ENCODE data around the gene ERBB4. TPM values are rescaled to one million over a fixed set of nuclear protein-coding genes. Genes with fewer than 3 reads are reported as not detected.

ERBB4 gene
- total RNA-seq, 1 donor from 2014 or later = 1.7 TPM

DNA sequence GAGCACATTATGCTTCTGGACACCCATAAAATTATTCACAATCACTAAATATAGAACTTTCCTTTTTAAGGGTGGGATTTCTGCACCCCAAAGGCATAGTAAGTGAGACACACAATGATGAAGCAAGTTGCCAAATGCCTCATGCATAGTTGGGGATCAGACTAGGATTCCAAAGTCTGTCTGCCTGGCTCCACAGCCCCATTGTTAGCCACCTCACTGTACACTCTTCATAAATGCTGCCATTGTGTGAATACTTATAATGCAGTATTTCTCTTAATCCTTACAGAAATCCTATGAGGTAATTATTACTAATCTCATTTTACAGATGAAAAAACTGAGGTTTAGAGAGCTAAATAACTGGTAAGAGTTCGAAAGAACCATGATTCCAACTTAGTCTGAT lies 738.6 kb downstream of the ERBB4 start:
- H3K27me3 ChIP-seq = no peaks in the 10 kb centered on the region
- intact Hi-C loops (cut with DNase I) = no loop called here
- H3K27ac ChIP-seq = no peak overlapping the region
- no peak for DNase-seq (ENCODE audit: low spot score in 2 of 2)
- TF ChIP-seq, protein P1, sequence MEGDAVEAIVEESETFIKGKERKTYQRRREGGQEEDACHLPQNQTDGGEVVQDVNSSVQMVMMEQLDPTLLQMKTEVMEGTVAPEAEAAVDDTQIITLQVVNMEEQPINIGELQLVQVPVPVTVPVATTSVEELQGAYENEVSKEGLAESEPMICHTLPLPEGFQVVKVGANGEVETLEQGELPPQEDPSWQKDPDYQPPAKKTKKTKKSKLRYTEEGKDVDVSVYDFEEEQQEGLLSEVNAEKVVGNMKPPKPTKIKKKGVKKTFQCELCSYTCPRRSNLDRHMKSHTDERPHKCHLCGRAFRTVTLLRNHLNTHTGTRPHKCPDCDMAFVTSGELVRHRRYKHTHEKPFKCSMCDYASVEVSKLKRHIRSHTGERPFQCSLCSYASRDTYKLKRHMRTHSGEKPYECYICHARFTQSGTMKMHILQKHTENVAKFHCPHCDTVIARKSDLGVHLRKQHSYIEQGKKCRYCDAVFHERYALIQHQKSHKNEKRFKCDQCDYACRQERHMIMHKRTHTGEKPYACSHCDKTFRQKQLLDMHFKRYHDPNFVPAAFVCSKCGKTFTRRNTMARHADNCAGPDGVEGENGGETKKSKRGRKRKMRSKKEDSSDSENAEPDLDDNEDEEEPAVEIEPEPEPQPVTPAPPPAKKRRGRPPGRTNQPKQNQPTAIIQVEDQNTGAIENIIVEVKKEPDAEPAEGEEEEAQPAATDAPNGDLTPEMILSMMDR (IDR thresholded peaks at IDR 0.05) = no peak
- H3K4me1 ChIP-seq = no peaks in the 10 kb centered on the region
- no peaks in the 10 kb centered on the region for H3K9me3 ChIP-seq
- H3K4me3 ChIP-seq = no peak overlapping the region
- H3K36me3 ChIP-seq = no peaks in the 10 kb centered on the region

GRCh38 chr2:211798868-211799267 lies 739.7 kb downstream of the ERBB4 start:
- intact Hi-C loops (cut with DNase I) = no loop called here
- no peak for DNase-seq (ENCODE audit: low spot score in 2 of 2)

GRCh38 chr2:211793690-211794089 lies 744.9 kb downstream of the ERBB4 start:
- Histone ChIP-seq H3K27me3 (no peaks in the 10 kb centered on the region), H3K4me3 (no peak overlapping the region)
- intact Hi-C loops (cut with DNase I) = no loop called here

More at GRCh38 chr2:211798868-211799267, 739.7 kb downstream of the ERBB4 start:
- H3K36me3 ChIP-seq = no peaks in the 10 kb centered on the region
- TF ChIP-seq, protein P1 (IDR thresholded peaks at IDR 0.05) = no peak
- H3K4me1 ChIP-seq = no peaks in the 10 kb centered on the region
- H3K9me3 ChIP-seq = no peaks in the 10 kb centered on the region
- no peak overlapping the region for H3K4me3 ChIP-seq
- H3K27me3 ChIP-seq = no peaks in the 10 kb centered on the region
- H3K27ac ChIP-seq = no peak overlapping the region

GRCh38 chr2:211789982-211790381 lies 748.6 kb downstream of the ERBB4 start:
- intact Hi-C loops (cut with DNase I) = no loop called here
- Histone ChIP-seq H3K27me3 (no peaks in the 10 kb centered on the region), H3K9me3 (no peaks in the 10 kb centered on the region), H3K4me3 (no peak overlapping the region), H3K4me1 (no peaks in the 10 kb centered on the region), H3K27ac (no peak overlapping the region), H3K36me3 (no peaks in the 10 kb centered on the region)
- no peak for DNase-seq (ENCODE audit: low spot score in 2 of 2)
- TF ChIP-seq, protein P1 (IDR thresholded peaks at IDR 0.05) = no peak

More at GRCh38 chr2:211793690-211794089, 744.9 kb downstream of the ERBB4 start:
- no peak for DNase-seq (ENCODE audit: low spot score in 2 of 2)
- H3K27ac ChIP-seq = no peak overlapping the region
- H3K4me1 ChIP-seq = no peaks in the 10 kb centered on the region
- TF ChIP-seq, protein P1 (IDR thresholded peaks at IDR 0.05) = no peak
- no peaks in the 10 kb centered on the region for H3K9me3 ChIP-seq
- no peaks in the 10 kb centered on the region for H3K36me3 ChIP-seq

- H3K4me3 ChIP-seq = no peak overlapping the region
- DNase-seq (ENCODE audit: low spot score in 2 of 2) = no peak
- TF ChIP-seq, protein P1 (IDR thresholded peaks at IDR 0.05) = no peak
- H3K27ac ChIP-seq = no peak overlapping the region
- no peaks in the 10 kb centered on the region for H3K36me3 ChIP-seq
- no peaks in the 10 kb centered on the region for H3K4me1 ChIP-seq
- H3K27me3 ChIP-seq = no peaks in the 10 kb centered on the region
- intact Hi-C loops (cut with DNase I) = no loop called here
- no peaks in the 10 kb centered on the region for H3K9me3 ChIP-seq
These were observed 771.9 kb downstream of the ERBB4 start for GRCh38 chr2:211766689-211767088.

DNA sequence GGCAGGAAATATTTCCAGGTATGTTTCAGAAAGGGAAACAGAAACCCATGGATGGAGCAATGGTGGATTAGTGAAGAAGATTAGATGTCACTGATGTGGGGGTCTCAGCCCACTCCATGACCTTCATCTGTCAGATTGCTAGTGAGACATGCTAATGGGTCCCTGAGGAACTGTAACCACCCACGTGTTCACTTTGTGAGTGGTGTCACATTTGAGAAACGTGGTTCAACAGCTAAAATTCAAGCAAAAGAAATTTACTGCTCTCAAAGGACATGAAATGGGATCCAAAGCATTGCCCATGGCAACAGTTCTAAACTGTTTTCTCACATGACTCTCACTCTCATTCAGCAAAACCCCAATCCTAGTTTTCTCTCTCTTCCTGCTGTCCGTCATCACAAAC lies 776.1 kb downstream of the ERBB4 start:
- no peaks in the 10 kb centered on the region for H3K4me1 ChIP-seq
- H3K27ac ChIP-seq = no peak overlapping the region
- no peak overlapping the region for H3K4me3 ChIP-seq
- H3K9me3 ChIP-seq = no peaks in the 10 kb centered on the region
- no peak for DNase-seq (ENCODE audit: low spot score in 2 of 2)
- no peaks in the 10 kb centered on the region for H3K27me3 ChIP-seq
- TF ChIP-seq, protein P1 (IDR thresholded peaks at IDR 0.05) = no peak
- H3K36me3 ChIP-seq = no peaks in the 10 kb centered on the region
- intact Hi-C loops (cut with DNase I) = no loop called here
